NCI-H82 treated with DMSO at 0.1 percent for 48 hours (cell line): Measurements from ENCODE around the gene NOX3.

Source experiments
- DNase-seq: peaks from one replicate; lab custom pipeline; 2025; ENCODE audit not compliant: unreplicated experiment; lab: John Stamatoyannopoulos, UW

NOX3 gene

GRCh38 chr6:155402656-155403304 is 52.9 kb downstream of the NOX3 start:
- DNase-seq: no peak

DNA sequence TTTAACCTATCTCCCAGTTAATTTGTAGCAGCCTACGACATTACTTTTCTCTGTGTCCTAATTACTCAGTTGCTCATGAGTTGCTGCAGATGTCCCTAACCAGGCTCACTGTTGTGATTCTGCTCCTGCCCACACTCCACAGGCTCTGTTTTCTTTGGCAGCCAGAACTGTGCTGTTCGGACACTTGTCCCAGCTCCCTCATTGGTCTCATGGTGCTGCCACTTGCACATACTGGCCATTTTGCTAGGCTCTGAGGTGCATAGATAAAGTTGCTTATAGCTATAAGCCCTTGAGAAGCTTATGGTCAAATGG is 55.0 kb downstream of the NOX3 start:
- DNase-seq: no peak

DNA sequence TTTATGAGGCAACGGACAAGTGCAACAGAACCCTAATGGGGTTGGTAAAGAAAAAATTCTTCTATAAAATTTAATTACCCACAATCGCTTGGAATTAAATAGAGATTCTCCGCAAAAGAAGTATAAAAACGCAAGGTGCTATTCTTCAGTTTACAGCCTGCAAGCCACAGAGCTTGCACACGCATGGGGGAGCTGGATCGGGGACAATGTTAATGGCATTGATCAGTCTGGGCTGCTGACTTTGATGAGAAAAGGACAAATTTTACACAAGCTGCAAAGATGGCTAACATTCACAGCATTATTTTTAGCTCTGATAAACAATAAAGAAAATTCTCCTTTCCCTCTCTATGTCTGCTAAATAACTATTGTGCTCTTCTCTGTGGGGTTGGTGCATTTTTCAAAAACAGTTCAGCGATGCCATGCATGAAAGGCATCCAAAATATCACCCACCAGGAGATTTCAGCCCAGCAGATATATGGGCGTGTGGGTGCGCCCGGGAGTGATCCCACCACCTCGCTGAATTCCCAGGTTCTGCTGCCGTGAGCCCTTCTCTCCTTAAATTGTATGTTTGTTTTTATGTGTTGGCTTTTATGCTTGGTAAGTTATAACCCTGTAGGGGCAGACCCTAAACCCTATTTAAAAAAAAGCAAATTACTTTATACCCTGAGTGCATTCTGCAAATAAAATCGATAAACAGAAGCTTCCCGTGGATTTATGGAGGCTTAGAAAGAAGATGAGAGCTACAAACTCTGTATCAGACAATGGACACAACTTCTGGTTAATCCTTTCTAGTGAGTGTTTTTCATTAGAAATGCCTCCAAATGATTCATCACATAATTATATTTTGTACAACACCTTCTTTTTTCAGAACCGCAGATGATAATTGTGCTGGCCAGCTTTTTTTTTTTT is 55.6 kb downstream of the NOX3 start:
- no peak for DNase-seq

DNA sequence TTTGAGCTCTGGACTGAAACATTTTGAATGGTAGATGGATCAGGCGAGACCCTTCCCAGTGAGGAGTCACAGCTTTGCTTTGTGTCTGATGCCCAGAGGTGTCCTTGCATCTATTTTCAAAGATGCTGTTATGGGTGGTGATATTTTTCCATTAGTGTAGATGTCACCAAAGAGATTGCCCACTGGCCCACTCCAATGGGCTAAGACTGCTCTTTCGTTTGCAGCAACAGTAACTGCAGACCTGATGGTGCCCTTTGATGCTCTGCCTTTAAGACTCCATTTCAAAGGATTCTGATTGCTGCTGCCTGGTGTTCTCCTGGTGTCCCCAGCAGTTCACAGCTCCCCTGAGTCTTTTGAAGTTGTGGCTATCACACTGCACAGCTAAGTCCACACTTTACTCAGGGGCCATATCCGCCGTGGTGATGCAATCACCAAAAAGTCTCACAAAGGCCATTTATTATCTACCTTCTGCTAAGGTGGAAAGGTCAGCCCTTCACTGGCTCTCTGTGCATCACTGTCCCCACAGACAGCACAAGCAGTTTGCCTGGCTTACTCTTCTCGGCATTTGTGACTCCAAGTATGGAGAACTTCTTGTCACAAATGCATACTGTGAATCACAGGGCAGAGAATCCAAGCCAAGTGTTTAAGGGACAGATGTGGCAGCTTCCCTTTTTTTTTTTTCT is 56.4 kb downstream of the NOX3 start:
- no peak for DNase-seq

DNA sequence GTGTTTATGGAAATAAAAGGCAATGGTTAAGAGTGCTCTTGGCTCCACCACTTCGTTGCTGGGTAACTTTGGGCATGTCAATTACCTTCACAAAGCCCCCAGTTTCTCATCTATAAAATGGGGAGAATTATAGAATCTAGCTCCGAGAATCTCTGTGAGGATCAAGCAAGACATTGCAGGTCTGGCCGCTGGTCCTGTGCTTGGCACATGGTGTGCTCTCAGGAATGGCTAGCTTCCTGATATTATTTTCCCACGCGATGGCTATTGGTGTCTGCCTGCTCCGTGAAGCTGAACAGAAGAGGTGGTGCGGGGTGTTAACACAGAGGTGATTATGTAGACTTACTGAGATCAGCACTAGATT is 57.0 kb downstream of the NOX3 start:
- DNase-seq: no peak

DNA sequence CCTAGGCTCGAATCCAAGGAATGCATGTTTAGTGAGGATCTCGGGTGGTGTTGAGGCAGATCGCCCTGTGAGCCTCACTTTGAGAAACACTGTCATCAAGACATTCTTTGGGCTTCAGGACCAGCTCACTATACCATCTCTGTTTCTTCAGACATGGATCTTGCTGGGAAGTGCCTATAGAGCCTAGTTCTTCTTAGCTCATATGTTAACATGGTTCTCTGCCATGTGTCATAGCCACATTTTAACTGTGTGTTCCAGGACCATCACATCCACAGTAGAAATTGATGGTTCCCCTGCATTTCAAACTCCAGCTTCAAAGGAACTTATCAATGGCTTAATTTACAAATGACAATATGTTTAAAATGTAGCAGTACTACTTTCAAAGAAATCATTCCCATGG is 57.4 kb downstream of the NOX3 start:
- no peak for DNase-seq

GRCh38 chr6:155397172-155397705 is 58.4 kb downstream of the NOX3 start:
- DNase-seq: no peak

- no peak for DNase-seq
These were observed 59.0 kb downstream of the NOX3 start for GRCh38 chr6:155396605-155397004.

DNA sequence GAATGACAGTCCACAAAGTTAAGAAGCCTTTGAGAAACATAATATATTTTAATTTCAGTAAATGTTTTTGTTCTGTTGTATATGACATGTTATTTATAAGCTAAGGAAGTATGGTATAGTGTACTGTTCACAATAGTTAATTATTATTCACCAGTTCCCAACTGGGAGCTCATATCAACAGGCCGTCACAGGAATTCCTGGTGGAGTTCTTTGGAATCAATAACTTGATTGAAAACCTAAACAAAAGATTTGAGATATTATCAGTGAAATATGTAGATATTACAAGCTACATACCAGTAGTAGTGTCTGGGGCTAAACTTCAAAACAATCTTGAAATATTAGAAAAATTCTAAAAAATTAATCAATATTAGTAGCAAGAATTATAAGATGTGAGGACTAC is 60.3 kb downstream of the NOX3 start:
- no peak for DNase-seq

- DNase-seq: no peak
These were observed 66.5 kb downstream of the NOX3 start for GRCh38 chr6:155389130-155389529.

DNA sequence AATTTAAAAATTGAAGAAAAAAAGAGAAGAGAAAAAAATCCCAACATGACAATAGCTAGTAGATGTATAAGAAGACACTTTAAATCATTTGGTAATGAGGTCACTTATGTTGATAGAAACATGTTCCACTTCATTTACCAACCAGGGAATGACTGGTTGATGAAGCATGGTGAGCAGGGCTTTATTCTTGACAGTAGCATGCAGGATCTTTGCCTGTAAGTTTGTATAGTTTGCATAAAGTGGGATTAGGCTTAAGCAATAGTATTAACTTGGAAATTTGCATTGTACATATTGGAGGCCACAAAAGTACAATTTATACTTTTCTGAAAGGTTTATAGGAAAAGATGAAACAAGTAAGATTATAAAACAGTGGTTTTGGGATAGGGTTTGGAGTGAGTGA is 67.0 kb downstream of the NOX3 start:
- DNase-seq: no peak

- no peak for DNase-seq
These were observed 68.2 kb downstream of the NOX3 start for GRCh38 chr6:155387481-155387880.

DNA sequence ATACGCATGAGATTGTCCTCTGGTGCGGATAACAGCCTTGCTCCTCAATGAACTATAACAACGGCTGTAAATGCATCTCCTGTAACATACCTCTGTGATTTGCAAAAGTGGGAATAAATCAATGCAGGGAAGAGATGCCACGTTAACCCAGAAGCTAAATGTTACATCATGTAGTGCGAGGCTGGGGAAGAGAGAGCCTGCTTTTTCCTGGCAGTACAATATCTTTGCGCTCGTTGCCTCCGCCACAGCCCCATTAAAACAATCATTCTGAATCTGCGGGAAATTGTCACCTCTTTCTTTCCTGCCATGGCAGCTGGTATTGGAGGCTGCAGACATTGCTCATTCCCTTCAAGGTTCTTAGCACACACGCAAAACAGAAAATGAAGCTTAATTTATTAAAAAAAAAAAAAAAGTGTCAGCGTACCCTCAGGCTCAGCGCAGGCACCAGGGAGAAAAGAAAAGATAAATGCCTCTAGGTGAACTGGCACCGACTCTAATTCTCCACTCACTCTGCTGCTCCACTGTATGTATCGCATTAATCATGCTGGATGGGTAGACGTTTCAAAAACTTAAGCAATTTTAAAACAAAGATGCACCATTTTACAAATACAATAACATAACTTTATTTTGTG is 71.2 kb downstream of the NOX3 start:
- no peak for DNase-seq

DNA sequence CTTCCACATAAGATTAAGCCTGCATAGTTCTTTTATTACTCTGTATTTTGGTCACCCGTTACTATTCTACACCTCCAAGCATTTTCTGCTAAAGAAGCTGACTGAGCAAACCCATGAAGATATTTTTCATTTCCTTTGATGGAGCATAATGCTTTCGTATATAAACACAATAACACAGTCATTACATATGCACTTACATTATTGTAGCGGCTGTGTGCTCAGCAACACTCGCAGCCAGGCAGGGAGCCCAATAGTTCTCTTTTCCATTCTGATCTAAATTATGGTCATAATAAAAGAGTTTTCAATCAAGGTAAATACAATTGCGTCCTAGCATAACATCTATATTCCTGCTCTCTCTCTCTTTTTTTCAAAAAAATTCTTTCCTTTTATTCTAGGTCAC is 71.7 kb downstream of the NOX3 start:
- no peak for DNase-seq

DNA sequence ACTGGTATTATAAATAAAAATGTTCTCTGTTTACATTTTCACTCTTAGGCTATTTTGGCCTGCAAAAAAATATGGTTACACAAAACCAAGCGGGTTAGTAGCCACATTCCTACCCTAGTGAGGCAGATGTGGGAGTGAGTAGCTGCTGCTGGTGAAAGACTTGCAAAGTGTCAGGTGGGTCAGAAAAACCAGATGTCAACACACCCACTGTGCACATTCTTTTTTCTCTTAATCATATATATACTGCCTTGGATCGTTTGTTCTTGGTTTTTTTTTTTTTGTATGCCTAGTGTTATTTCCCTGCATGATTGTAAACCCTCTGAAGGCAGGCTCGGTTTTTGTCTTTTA is 73.3 kb downstream of the NOX3 start:
- DNase-seq: no peak

- DNase-seq: no peak
These were observed 73.8 kb downstream of the NOX3 start for GRCh38 chr6:155381673-155382337.

- DNase-seq: no peak
These were observed 74.8 kb downstream of the NOX3 start for GRCh38 chr6:155380666-155381332.

- DNase-seq: no peak
These were observed 76.9 kb downstream of the NOX3 start for GRCh38 chr6:155378724-155379123.

DNA sequence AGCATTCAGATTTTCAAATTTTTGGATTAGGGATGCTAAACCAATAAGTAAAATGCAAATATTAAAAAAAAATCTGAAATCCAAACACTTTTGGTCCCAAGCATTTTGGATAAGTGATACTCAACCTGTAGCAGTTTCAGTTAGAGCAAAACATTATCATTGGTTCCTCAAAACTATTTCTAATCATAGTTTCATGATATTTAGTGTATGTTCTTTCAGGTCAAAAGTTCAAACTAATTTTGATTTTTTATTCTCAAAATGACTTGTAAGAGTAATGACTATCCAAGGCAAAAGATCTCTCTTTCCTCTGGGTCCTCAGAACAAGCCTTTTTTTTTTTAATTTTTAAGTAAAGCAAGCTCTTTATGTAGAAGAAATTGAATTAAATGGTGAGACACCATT is 77.4 kb downstream of the NOX3 start:
- no peak for DNase-seq

DNA sequence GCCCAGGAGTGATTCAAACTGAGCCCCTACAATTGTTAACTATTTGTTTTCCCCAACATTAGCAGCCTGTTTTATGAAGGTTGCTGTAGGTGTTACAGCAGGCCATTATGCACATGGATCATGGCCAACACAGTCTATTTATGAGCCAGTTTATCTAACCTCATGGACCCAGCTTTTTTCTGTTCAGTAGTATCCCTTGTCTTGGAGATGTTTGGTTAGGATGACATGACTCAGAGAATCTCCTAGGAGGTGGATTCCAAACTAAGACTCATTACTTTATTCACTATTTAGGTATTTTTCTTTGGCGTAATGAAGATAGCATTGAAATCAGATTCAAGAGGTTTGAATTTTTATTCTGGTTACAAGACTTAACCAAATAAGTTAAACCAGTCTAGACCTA is 78.6 kb downstream of the NOX3 start:
- DNase-seq: no peak

- no peak for DNase-seq
These were observed 79.8 kb downstream of the NOX3 start for GRCh38 chr6:155375801-155376200.
